ENCODE data around the gene PLSCR2. TPM values are rescaled to one million over a fixed set of nuclear protein-coding genes. Genes with fewer than 3 reads are reported as not detected.

Gene PLSCR2
- total and polyA plus RNA-seq, 9 of the 15 experiments (the other 6 are each of a cell fraction or from before 2014, with no cell fraction given), result 0.07 to 0.49 (median 0.25) TPM; not detected in 4

DNA sequence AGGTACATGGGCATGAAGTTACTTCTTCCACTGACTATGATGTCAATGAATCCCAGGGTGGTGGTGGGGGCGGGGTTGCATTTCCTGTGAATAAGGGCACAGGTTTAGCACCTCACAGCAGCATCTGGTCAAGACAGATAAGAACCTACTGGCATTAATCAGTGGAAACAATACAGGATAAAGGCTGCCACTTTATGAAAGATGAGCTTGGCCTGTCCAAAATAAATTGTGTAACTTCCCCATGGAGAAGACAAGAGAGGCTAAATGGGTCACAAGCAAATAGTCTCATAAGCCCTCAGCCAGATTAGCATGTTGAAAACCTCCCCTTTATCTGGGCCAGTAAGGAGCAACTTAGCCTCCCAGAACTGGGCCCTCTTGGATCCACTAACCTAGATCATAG is 27.4 kb upstream of the PLSCR2 start (continued):
- TF ChIP-seq, protein P1, sequence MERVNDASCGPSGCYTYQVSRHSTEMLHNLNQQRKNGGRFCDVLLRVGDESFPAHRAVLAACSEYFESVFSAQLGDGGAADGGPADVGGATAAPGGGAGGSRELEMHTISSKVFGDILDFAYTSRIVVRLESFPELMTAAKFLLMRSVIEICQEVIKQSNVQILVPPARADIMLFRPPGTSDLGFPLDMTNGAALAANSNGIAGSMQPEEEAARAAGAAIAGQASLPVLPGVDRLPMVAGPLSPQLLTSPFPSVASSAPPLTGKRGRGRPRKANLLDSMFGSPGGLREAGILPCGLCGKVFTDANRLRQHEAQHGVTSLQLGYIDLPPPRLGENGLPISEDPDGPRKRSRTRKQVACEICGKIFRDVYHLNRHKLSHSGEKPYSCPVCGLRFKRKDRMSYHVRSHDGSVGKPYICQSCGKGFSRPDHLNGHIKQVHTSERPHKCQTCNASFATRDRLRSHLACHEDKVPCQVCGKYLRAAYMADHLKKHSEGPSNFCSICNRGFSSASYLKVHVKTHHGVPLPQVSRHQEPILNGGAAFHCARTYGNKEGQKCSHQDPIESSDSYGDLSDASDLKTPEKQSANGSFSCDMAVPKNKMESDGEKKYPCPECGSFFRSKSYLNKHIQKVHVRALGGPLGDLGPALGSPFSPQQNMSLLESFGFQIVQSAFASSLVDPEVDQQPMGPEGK (CRISPR knock-in tag; IDR thresholded peaks at IDR 0.05; ENCODE audit: borderline replicate concordance), result no peak
- TF ChIP-seq, protein P2, sequence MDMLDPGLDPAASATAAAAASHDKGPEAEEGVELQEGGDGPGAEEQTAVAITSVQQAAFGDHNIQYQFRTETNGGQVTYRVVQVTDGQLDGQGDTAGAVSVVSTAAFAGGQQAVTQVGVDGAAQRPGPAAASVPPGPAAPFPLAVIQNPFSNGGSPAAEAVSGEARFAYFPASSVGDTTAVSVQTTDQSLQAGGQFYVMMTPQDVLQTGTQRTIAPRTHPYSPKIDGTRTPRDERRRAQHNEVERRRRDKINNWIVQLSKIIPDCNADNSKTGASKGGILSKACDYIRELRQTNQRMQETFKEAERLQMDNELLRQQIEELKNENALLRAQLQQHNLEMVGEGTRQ (CRISPR knock-in tag; IDR thresholded peaks at IDR 0.05), result no peak
- no peak for TF ChIP-seq HOXB6 (CRISPR knock-in tag; IDR thresholded peaks at IDR 0.05; ENCODE audit: borderline replicate concordance)
- peak; percentile 96 for TF ChIP-seq PML (IDR thresholded peaks at IDR 0.05; ENCODE audit: low read length)
- TF ChIP-seq, protein P3, sequence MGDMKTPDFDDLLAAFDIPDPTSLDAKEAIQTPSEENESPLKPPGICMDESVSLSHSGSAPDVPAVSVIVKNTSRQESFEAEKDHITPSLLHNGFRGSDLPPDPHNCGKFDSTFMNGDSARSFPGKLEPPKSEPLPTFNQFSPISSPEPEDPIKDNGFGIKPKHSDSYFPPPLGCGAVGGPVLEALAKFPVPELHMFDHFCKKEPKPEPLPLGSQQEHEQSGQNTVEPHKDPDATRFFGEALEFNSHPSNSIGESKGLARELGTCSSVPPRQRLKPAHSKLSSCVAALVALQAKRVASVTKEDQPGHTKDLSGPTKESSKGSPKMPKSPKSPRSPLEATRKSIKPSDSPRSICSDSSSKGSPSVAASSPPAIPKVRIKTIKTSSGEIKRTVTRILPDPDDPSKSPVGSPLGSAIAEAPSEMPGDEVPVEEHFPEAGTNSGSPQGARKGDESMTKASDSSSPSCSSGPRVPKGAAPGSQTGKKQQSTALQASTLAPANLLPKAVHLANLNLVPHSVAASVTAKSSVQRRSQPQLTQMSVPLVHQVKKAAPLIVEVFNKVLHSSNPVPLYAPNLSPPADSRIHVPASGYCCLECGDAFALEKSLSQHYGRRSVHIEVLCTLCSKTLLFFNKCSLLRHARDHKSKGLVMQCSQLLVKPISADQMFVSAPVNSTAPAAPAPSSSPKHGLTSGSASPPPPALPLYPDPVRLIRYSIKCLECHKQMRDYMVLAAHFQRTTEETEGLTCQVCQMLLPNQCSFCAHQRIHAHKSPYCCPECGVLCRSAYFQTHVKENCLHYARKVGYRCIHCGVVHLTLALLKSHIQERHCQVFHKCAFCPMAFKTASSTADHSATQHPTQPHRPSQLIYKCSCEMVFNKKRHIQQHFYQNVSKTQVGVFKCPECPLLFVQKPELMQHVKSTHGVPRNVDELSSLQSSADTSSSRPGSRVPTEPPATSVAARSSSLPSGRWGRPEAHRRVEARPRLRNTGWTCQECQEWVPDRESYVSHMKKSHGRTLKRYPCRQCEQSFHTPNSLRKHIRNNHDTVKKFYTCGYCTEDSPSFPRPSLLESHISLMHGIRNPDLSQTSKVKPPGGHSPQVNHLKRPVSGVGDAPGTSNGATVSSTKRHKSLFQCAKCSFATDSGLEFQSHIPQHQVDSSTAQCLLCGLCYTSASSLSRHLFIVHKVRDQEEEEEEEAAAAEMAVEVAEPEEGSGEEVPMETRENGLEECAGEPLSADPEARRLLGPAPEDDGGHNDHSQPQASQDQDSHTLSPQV (IDR thresholded peaks at IDR 0.05), result no peak
- TF ChIP-seq, protein P4, sequence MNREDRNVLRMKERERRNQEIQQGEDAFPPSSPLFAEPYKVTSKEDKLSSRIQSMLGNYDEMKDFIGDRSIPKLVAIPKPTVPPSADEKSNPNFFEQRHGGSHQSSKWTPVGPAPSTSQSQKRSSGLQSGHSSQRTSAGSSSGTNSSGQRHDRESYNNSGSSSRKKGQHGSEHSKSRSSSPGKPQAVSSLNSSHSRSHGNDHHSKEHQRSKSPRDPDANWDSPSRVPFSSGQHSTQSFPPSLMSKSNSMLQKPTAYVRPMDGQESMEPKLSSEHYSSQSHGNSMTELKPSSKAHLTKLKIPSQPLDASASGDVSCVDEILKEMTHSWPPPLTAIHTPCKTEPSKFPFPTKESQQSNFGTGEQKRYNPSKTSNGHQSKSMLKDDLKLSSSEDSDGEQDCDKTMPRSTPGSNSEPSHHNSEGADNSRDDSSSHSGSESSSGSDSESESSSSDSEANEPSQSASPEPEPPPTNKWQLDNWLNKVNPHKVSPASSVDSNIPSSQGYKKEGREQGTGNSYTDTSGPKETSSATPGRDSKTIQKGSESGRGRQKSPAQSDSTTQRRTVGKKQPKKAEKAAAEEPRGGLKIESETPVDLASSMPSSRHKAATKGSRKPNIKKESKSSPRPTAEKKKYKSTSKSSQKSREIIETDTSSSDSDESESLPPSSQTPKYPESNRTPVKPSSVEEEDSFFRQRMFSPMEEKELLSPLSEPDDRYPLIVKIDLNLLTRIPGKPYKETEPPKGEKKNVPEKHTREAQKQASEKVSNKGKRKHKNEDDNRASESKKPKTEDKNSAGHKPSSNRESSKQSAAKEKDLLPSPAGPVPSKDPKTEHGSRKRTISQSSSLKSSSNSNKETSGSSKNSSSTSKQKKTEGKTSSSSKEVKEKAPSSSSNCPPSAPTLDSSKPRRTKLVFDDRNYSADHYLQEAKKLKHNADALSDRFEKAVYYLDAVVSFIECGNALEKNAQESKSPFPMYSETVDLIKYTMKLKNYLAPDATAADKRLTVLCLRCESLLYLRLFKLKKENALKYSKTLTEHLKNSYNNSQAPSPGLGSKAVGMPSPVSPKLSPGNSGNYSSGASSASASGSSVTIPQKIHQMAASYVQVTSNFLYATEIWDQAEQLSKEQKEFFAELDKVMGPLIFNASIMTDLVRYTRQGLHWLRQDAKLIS (CRISPR knock-in tag; IDR thresholded peaks at IDR 0.05), result no peak
- TF ChIP-seq PTBP1 (IDR thresholded peaks at IDR 0.05; ENCODE audit: low read depth, low read length), result no peak
- no peak for TF ChIP-seq KLF1 (tag; IDR thresholded peaks at IDR 0.05)
- TF ChIP-seq ZBTB17 (CRISPR knock-in tag; IDR thresholded peaks at IDR 0.05), result no peak
- TF ChIP-seq SUPT5H (IDR thresholded peaks at IDR 0.05), result no peak
- no peak for TF ChIP-seq SIX5 (IDR thresholded peaks at IDR 0.05; ENCODE audit: borderline replicate concordance in 1 of 2, insufficient read depth in 1 of 2, low read depth in 1 of 2, low read length in 2 of 2)
- TF ChIP-seq, protein P5, sequence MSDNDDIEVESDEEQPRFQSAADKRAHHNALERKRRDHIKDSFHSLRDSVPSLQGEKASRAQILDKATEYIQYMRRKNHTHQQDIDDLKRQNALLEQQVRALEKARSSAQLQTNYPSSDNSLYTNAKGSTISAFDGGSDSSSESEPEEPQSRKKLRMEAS (CRISPR knock-in tag; IDR thresholded peaks at IDR 0.05), result no peak
- TF ChIP-seq ZSCAN29 (IDR thresholded peaks at IDR 0.05), result no peak
- peak; percentile 93 for TF ChIP-seq LEF1 (IDR thresholded peaks at IDR 0.05)
- TF ChIP-seq SMARCA5 (IDR thresholded peaks at IDR 0.05), result no peak
- TF ChIP-seq RBM34 (IDR thresholded peaks at IDR 0.05; ENCODE audit: borderline replicate concordance, insufficient read depth, low read length), result no peak
- TF ChIP-seq, protein P6, sequence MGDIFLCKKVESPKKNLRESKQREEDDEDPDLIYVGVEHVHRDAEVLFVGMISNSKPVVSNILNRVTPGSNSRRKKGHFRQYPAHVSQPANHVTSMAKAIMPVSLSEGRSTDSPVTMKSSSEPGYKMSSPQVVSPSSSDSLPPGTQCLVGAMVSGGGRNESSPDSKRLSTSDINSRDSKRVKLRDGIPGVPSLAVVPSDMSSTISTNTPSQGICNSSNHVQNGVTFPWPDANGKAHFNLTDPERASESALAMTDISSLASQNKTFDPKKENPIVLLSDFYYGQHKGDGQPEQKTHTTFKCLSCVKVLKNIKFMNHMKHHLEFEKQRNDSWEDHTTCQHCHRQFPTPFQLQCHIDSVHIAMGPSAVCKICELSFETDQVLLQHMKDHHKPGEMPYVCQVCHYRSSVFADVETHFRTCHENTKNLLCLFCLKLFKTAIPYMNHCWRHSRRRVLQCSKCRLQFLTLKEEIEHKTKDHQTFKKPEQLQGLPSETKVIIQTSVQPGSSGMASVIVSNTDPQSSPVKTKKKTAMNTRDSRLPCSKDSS (IDR thresholded peaks at IDR 0.05; ENCODE audit: low read depth, partially characterized antibody), result no peak
